Prostate gland (tissue), 2 donors: ENCODE data around the gene PET100. TPM values are rescaled to one million over a fixed set of nuclear protein-coding genes. Genes with fewer than 3 reads are reported as not detected.
"Not testable (repeated sequence)": the region's sequence is repeated elsewhere in the genome, so short reads cannot be mapped to it uniquely, and the experiment has no call there.

Experiments
- DNase-seq: peaks from one replicate; pipeline ENCODE4 v3.0.0-alpha.2; 2019; ENCODE audit warnings: low spot score
- H3K27ac ChIP-seq, 2 donors: fragments of 200-600 bp; sonication (generic); 2 replicates each; pipeline ENCODE4 v1.5.1; 2017 to 2019
- H3K27me3 ChIP-seq: fragments of 200-600 bp; sonication (generic); replicated peaks from 2 replicates; pipeline ENCODE4 v1.5.1; 2019; ENCODE audit not compliant: insufficient read depth
- H3K36me3 ChIP-seq, 2 donors: fragments of 200-600 bp; sonication (generic); 1 replicate in 1 of 2; 2 replicates in 1 of 2; pipeline versions ENCODE4 v1.5.1 to v1.8.1; 2017 to 2019
- H3K4me1 ChIP-seq: fragments of 200-600 bp; sonication (generic); replicated peaks from 2 replicates; pipeline ENCODE4 v1.5.1; 2019
- H3K4me3 ChIP-seq, 2 donors: fragments of 200-600 bp; sonication (generic); 2 replicates each; pipeline ENCODE4 v1.5.1; 2017 to 2019
- H3K9me3 ChIP-seq: fragments of 200-600 bp; sonication (generic); 2 replicates; pipeline ENCODE4 v1.5.1; 2017
- POLR2A ChIP-seq: fragments of 450-650 bp; IDR thresholded peaks from one replicate; pipeline ENCODE4 v1.6.1; 2016; ENCODE audit warnings: antibody characterized with exemption, mild to moderate bottlenecking
- POLR2AphosphoS5 ChIP-seq: sonication (generic); formaldehyde crosslinking; IDR thresholded peaks from one replicate; pipeline ENCODE4 v1.6.1; 2017; ENCODE audit warnings: antibody characterized with exemption
- WGBS: methylation state at CpG from one replicate; pipeline ENCODE4 v1.1.5; 2018; 5-methylcytosine and 5-hydroxymethylcytosine counted together
- intact Hi-C: fragments of 100-400 bp; cut with DNase I; formaldehyde crosslinking; loops from one replicate; pipeline ENCODE4 v1.14.2; 2022
- total RNA-seq, 2 donors: library from RNA; depleted of rRNA; stranded (reverse); fragments of >200 nt; gene quantifications; one replicate each; pipeline ENCODE4 v1.1.0, GENCODE V29; 2016
- TF ChIP-seq, protein P1 (sequence below), 4 experiments: fragments of 200-600 bp in 2 of 4; fragments of 450-650 bp in 2 of 4; sonication (generic) in 2 of 4; IDR thresholded peaks; 1 replicate in 3 of 4; 2 replicates in 1 of 4; pipeline ENCODE4 v1.5.1; 2016 to 2019; ENCODE audit warnings: antibody characterized with exemption in 4 of 4, mild to moderate bottlenecking in 2 of 4, moderate library complexity in 2 of 4

PET100 gene
- total RNA-seq, 2 donors from 2014 or later, result 7.7 to 60.4 TPM

DNA sequence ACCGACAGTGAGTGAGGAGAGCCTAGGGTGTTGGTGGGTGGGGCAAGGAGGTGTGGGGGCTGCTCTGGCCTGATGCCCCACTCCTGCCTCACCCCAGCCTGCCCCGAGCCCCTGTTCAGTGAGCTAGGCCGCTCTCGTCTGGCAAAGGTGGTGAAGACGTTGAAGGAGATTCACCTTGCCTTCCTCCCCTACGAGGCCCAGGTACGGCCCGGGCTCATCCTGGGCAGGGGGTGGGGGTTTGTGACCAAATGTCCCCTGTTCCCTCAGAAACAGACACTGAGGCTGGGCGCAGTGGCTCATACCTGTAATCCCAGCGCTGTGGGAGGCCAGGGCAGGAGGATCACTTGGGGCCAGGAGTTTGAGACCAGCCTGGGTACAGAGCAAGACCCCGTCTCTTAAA lies 11.2 kb downstream of the PET100 start:
- Histone ChIP-seq H3K36me3 (no peaks in the 10 kb centered on the region), H3K9me3 (no peaks in the 10 kb centered on the region), H3K4me3 (no peak overlapping the region), H3K27ac (no peak overlapping the region), H3K27me3 (no peaks in the 10 kb centered on the region), H3K4me1 (no peaks in the 10 kb centered on the region)
- no peak for DNase-seq
- TF ChIP-seq, protein P1, sequence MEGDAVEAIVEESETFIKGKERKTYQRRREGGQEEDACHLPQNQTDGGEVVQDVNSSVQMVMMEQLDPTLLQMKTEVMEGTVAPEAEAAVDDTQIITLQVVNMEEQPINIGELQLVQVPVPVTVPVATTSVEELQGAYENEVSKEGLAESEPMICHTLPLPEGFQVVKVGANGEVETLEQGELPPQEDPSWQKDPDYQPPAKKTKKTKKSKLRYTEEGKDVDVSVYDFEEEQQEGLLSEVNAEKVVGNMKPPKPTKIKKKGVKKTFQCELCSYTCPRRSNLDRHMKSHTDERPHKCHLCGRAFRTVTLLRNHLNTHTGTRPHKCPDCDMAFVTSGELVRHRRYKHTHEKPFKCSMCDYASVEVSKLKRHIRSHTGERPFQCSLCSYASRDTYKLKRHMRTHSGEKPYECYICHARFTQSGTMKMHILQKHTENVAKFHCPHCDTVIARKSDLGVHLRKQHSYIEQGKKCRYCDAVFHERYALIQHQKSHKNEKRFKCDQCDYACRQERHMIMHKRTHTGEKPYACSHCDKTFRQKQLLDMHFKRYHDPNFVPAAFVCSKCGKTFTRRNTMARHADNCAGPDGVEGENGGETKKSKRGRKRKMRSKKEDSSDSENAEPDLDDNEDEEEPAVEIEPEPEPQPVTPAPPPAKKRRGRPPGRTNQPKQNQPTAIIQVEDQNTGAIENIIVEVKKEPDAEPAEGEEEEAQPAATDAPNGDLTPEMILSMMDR (IDR thresholded peaks at IDR 0.05), result no peak
- TF ChIP-seq POLR2AphosphoS5 (no peak), POLR2A (no peak)
- WGBS, result 93% methylated on average over 10 of the region's 11 CpGs
- intact Hi-C loops, result no loop called here

DNA sequence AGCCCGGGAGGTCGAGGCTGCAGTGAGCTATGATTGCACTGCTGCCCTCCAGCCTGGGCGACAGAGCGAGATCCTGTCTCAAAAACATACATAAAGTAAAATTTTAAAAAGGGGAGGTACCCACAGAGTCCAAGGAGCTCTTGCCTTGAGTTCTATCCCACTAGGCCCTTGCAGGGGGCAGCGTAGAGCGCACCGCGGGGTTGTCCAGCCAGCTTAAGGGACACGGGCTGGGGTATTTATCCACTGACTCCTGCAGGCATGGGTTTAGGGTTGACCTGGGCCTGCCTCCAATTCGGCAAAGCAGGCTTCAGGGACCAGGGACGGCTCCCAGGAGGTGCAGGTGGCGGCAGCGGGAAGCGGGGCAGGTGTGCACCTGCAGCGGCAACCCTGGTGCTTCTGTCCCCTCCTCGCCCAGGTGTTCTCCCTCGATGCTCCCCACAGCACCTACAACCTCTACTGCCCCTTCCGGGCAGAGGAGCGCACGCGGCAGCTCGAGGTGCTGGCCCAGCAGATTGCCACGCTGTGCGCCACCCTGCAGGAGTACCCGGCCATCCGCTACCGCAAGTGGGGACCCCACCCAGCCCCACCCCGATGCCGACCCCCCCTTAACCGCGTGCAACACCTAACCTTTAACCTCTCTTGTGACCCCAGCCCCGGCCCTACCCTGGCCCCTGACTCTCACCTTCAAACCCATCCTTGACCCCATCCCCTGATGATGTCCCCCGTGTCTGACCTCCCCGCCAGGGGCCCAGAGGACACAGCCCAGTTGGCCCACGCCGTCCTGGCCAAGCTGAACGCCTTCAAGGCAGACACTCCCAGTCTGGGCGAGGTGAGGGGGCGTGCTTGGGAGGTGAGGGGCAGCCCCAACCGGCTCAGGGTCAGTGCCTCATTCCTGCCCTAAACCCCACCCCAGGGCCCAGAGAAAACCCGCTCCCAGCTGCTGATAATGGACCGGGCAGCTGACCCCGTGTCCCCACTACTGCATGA lies 12.0 kb downstream of the PET100 start:
- TF ChIP-seq POLR2A (no peak), POLR2AphosphoS5 (no peak)
- TF ChIP-seq, protein P1 (IDR thresholded peaks at IDR 0.05), result no peak
- Histone ChIP-seq H3K36me3 (no peaks in the 10 kb centered on the region), H3K4me1 (no peaks in the 10 kb centered on the region), H3K4me3 (no peak overlapping the region), H3K9me3 (no peaks in the 10 kb centered on the region), H3K27me3 (no peaks in the 10 kb centered on the region), H3K27ac (no peak overlapping the region)
- intact Hi-C loops, result no loop called here
- WGBS, result 87% methylated on average over 40 of the region's 43 CpGs
- DNase-seq, result no peak

GRCh38 chr19:7642295-7643030 lies 12.9 kb downstream of the PET100 start:
- WGBS, result 88% methylated on average over 24 of the region's 27 CpGs
- no peaks in the 10 kb centered on the region for H3K4me1 ChIP-seq

DNA sequence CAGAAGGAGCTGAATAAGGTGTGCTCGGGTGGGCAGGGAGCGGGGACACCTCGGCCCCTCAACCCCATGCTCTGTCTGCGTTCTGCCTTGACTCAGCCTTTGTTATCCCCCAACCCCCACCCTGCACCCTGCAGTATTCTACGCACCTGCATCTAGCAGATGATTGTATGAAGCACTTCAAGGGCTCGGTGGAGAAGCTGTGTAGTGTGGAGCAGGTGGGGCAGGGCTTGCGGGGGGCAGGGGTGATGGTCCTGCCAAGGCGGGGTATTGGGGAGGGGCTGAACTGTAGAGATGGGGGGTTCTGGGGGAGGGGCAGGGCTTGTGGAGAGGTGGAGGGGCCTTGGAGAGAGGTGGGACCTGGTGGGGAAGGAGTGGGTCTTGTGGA lies 13.4 kb downstream of the PET100 start:
- intact Hi-C loops, result no loop called here
- H3K27me3 ChIP-seq, result no peaks in the 10 kb centered on the region

More at GRCh38 chr19:7642295-7643030, 12.9 kb downstream of the PET100 start:
- intact Hi-C loops, result no loop called here
- no peak overlapping the region for H3K27ac ChIP-seq
- no peak for TF ChIP-seq POLR2AphosphoS5
- no peak for TF ChIP-seq POLR2A
- TF ChIP-seq, protein P1 (IDR thresholded peaks at IDR 0.05), result no peak
- DNase-seq, result no peak
- H3K4me3 ChIP-seq, result no peak overlapping the region
- no peaks in the 10 kb centered on the region for H3K9me3 ChIP-seq
- no peaks in the 10 kb centered on the region for H3K27me3 ChIP-seq
- no peaks in the 10 kb centered on the region for H3K36me3 ChIP-seq

GRCh38 chr19:7643629-7644549 lies 14.3 kb downstream of the PET100 start:
- DNase-seq, H3K4me1 ChIP-seq, H3K36me3 ChIP-seq, intact Hi-C loops, H3K4me3 ChIP-seq, H3K27me3 ChIP-seq, H3K27ac ChIP-seq, H3K9me3 ChIP-seq: not testable (repeated sequence)
- 64% methylated on average over 10 of the region's 10 CpGs for WGBS

More for the DNA sequence above, 13.4 kb downstream of the PET100 start:
- H3K9me3 ChIP-seq, result no peaks in the 10 kb centered on the region
- no peak for DNase-seq
- no peaks in the 10 kb centered on the region for H3K36me3 ChIP-seq
- no peak overlapping the region for H3K27ac ChIP-seq
- H3K4me1 ChIP-seq, result no peaks in the 10 kb centered on the region
- 91% methylated on average over 8 of the region's 8 CpGs for WGBS
- no peak overlapping the region for H3K4me3 ChIP-seq
- no peak for TF ChIP-seq POLR2AphosphoS5
- no peak for TF ChIP-seq POLR2A
- TF ChIP-seq, protein P1 (IDR thresholded peaks at IDR 0.05), result no peak
